Smooth muscle cell (in vitro differentiated cells): ENCODE data around the gene SLC24A5. TPM values are rescaled to one million over a fixed set of nuclear protein-coding genes. Genes with fewer than 3 reads are reported as not detected.

Experiments used
- DNase-seq: peaks from one replicate; lab custom pipeline; 2025; ENCODE audit not compliant: unreplicated experiment; lab: John Stamatoyannopoulos, UW
- H2AFZ ChIP-seq: fragments of 200-600 bp; sonication (generic); 2 replicates; pipeline ENCODE4 v1.6.0; 2016; ENCODE audit warnings: antibody characterized with exemption, low read depth, mild to moderate bottlenecking
- H3F3A ChIP-seq: fragments of 200-600 bp; sonication (generic); 2 replicates; pipeline ENCODE4 v1.6.0; 2017; ENCODE audit warnings: antibody characterized with exemption, low read depth
- H3K27ac ChIP-seq: fragments of 200-600 bp; sonication (generic); 2 replicates; pipeline ENCODE4 v1.5.1; 2016; ENCODE audit warnings: low read depth, mild to moderate bottlenecking
- H3K27me3 ChIP-seq: fragments of 200-600 bp; sonication (generic); 2 replicates; pipeline ENCODE4 v1.6.1; 2016; ENCODE audit warnings: low read depth, mild to moderate bottlenecking
- H3K36me3 ChIP-seq: fragments of 200-600 bp; sonication (generic); 2 replicates; pipeline ENCODE4 v1.5.1; 2016; ENCODE audit warnings: low read depth
- H3K4me1 ChIP-seq: fragments of 200-600 bp; sonication (generic); 2 replicates; pipeline ENCODE4 v1.5.1; 2016; ENCODE audit warnings: low read depth
- H3K4me2 ChIP-seq: fragments of 200-600 bp; sonication (generic); 2 replicates; pipeline ENCODE4 v1.6.0; 2016; ENCODE audit warnings: mild to moderate bottlenecking
- H3K4me3 ChIP-seq: fragments of 200-600 bp; sonication (generic); 2 replicates; pipeline ENCODE4 v1.5.1; 2016; ENCODE audit warnings: mild to moderate bottlenecking
- H3K79me2 ChIP-seq: fragments of 200-600 bp; sonication (generic); 2 replicates; pipeline ENCODE4 v1.6.0; 2016; ENCODE audit warnings: low read depth, mild to moderate bottlenecking
- H3K9ac ChIP-seq: fragments of 200-600 bp; sonication (generic); 2 replicates; pipeline ENCODE4 v1.6.0; 2016; ENCODE audit warnings: low read depth
- H3K9me3 ChIP-seq: fragments of 200-600 bp; sonication (generic); replicated peaks from 2 replicates; pipeline ENCODE4 v1.5.1; 2016; ENCODE audit warnings: low read depth
- H4K20me1 ChIP-seq: fragments of 200-600 bp; sonication (generic); 2 replicates; pipeline ENCODE4 v1.6.0; 2016; ENCODE audit warnings: low read depth
- WGBS: methylation state at CpG from one replicate; pipeline ENCODE4 v1.1.7; 2016; ENCODE audit warnings: low lambda C conversion rate; 5-methylcytosine and 5-hydroxymethylcytosine counted together
- polyA plus RNA-seq: library from polyadenylated mRNA; unstranded; fragments of >200 nt; fragmentation: Nextera tagmentation; extraction: Ambion mirVana; gene quantifications from 2 replicates; pipeline ENCODE4 v1.2.1, GENCODE V29; 2016
- total RNA-seq: library from RNA; depleted of rRNA; stranded (reverse); fragments of >200 nt; gene quantifications from 2 replicates; pipeline ENCODE4 v1.2.3, GENCODE V29; 2014
- TF ChIP-seq, protein P1 (sequence below): fragments of 200-600 bp; sonication (generic); IDR thresholded peaks from 2 replicates; pipeline ENCODE4 v1.5.1; 2017; ENCODE audit warnings: borderline replicate concordance, mild to moderate bottlenecking, antibody characterized with exemption; ENCODE audit not compliant: insufficient read depth, poor library complexity, severe bottlenecking

The SLC24A5 gene
- total and polyA plus RNA-seq, 2 experiments from 2014 or later: not detected

DNA sequence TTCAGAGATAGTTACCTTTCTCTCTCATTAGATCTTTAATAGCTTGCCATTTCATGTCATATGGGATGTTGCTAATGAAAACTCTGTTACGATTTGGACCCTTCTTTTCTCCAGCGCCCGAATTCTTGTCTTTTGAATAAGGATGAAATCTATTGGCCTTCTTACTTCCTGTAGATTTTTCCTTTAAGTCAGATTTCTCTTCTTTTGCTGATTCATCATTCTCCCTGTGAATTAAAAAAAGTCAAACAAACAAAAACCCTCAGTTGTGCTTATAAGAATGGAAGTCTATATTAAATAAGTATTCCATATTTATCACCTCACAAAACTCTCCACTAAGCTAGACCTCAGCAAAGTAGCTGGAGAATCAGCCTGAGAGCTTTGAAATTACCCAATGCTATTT is 47.8 kb downstream of the SLC24A5 start:
- H3K4me2 ChIP-seq: no peak overlapping the region
- H3K27ac ChIP-seq: no peak overlapping the region
- DNase-seq: no peak
- peaks cover 9% of the 10 kb centered on the region for H3K79me2 ChIP-seq
- H3K4me1 ChIP-seq: no peaks in the 10 kb centered on the region
- TF ChIP-seq, protein P1, sequence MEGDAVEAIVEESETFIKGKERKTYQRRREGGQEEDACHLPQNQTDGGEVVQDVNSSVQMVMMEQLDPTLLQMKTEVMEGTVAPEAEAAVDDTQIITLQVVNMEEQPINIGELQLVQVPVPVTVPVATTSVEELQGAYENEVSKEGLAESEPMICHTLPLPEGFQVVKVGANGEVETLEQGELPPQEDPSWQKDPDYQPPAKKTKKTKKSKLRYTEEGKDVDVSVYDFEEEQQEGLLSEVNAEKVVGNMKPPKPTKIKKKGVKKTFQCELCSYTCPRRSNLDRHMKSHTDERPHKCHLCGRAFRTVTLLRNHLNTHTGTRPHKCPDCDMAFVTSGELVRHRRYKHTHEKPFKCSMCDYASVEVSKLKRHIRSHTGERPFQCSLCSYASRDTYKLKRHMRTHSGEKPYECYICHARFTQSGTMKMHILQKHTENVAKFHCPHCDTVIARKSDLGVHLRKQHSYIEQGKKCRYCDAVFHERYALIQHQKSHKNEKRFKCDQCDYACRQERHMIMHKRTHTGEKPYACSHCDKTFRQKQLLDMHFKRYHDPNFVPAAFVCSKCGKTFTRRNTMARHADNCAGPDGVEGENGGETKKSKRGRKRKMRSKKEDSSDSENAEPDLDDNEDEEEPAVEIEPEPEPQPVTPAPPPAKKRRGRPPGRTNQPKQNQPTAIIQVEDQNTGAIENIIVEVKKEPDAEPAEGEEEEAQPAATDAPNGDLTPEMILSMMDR: no peak
- H3K4me3 ChIP-seq: no peak overlapping the region
- H3F3A ChIP-seq: no peaks in the 10 kb centered on the region
- no peaks in the 10 kb centered on the region for H4K20me1 ChIP-seq
- H3K27me3 ChIP-seq: no peaks in the 10 kb centered on the region
- H2AFZ ChIP-seq: no peak overlapping the region
- H3K36me3 ChIP-seq: no peaks in the 10 kb centered on the region
- WGBS: 62% methylated on average over 3 of the region's 3 CpGs
- H3K9ac ChIP-seq: no peak overlapping the region
- peaks cover 9% of the 10 kb centered on the region for H3K9me3 ChIP-seq

DNA sequence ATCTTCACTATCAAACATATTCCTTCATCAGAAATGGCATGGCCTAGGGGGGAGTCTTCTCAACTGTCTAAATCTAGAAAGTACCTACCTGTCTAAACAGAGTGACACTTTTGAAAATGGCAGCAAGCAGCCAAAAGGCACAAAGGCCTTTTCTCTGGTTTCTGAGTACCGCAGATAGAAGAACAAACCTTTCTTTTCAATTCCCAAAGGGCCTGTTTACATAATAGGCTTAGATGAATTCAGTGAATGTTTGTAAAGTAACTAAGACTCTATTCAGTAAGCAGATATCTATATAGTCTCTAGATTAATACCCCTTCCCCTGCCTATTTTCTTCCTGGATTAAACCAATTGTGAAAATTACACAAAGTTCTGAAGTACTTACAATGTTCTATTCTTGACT is 50.2 kb downstream of the SLC24A5 start:
- peaks cover 13% of the 10 kb centered on the region for H3K79me2 ChIP-seq
- no peak overlapping the region for H3K9ac ChIP-seq
- no peak overlapping the region for H2AFZ ChIP-seq
- H3K27me3 ChIP-seq: no peaks in the 10 kb centered on the region
- H3K4me3 ChIP-seq: no peak overlapping the region
- no peak overlapping the region for H3K27ac ChIP-seq
- H4K20me1 ChIP-seq: no peaks in the 10 kb centered on the region
- no peak for DNase-seq
- H3F3A ChIP-seq: no peaks in the 10 kb centered on the region
- WGBS: 96% methylated on average over 1 of the region's 1 CpG
- no peak overlapping the region for H3K4me2 ChIP-seq
- TF ChIP-seq, protein P1: no peak
- no peaks in the 10 kb centered on the region for H3K36me3 ChIP-seq
- H3K9me3 ChIP-seq: peaks cover 9% of the 10 kb centered on the region
- H3K4me1 ChIP-seq: peaks cover 4% of the 10 kb centered on the region

DNA sequence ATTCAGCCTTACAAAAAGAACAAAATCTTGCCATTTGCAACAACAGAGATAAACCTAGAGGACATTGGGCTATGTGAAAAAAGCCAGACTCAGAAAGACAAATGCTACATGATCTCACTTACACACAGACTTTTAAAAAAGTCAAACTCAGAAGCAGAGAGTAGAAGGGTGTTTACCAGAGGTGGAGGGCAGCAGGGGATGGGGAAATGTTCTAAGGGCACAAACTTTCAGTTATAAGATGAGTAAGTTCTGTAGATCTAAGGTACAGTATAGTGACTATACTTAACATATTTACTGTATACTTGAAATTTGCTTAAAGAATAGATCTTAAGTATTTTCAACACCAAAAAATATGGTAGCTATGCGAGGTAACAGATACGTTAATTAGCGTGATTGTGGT is 54.3 kb downstream of the SLC24A5 start:
- H3K4me1 ChIP-seq: peaks cover 22% of the 10 kb centered on the region
- H3K36me3 ChIP-seq: no peaks in the 10 kb centered on the region
- no peaks in the 10 kb centered on the region for H3F3A ChIP-seq
- H3K4me3 ChIP-seq: no peak overlapping the region
- TF ChIP-seq, protein P1: no peak
- no peak overlapping the region for H2AFZ ChIP-seq
- peaks cover 13% of the 10 kb centered on the region for H3K79me2 ChIP-seq
- no peak overlapping the region for H3K27ac ChIP-seq
- DNase-seq: no peak
- H3K9ac ChIP-seq: no peak overlapping the region
- H4K20me1 ChIP-seq: no peaks in the 10 kb centered on the region
- no peak overlapping the region for H3K4me2 ChIP-seq
- H3K9me3 ChIP-seq: peaks cover 9% of the 10 kb centered on the region
- 89% methylated on average over 3 of the region's 3 CpGs for WGBS
- peaks cover 22% of the 10 kb centered on the region for H3K27me3 ChIP-seq

DNA sequence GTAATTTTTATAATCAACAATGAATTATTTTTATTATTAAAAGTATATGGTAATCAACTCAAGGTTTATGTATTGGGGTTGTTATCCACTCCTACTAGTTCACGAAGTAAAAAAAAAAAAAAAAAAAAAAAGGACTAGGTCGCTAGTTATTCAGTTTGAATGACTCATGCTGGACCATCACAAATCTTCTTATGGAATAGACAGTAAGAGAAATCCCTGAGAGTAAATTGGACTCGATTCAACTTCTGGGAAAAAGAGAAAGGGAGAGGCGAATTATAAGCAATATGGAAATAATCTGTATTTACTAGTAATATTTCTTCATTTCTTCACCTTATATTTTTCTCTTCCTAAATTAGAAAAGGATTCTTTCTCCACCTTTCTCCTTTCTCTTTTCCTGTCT is 55.3 kb downstream of the SLC24A5 start:
- peaks cover 22% of the 10 kb centered on the region for H3K4me1 ChIP-seq
- TF ChIP-seq, protein P1: no peak
- peaks cover 13% of the 10 kb centered on the region for H3K79me2 ChIP-seq
- peaks cover 9% of the 10 kb centered on the region for H3K9me3 ChIP-seq
- WGBS: 77% methylated on average over 4 of the region's 4 CpGs
- H3F3A ChIP-seq: no peaks in the 10 kb centered on the region
- no peak overlapping the region for H3K4me2 ChIP-seq
- H2AFZ ChIP-seq: no peak overlapping the region
- peaks cover 22% of the 10 kb centered on the region for H3K27me3 ChIP-seq
- no peak overlapping the region for H3K27ac ChIP-seq
- no peaks in the 10 kb centered on the region for H4K20me1 ChIP-seq
- H3K4me3 ChIP-seq: no peak overlapping the region
- H3K9ac ChIP-seq: no peak overlapping the region
- DNase-seq: no peak
- no peaks in the 10 kb centered on the region for H3K36me3 ChIP-seq
